NCI-H345 (cell line): Measurements from ENCODE around the gene MGAT4A.
"Not testable (repeated sequence)": the region's sequence is repeated elsewhere in the genome, so short reads cannot be mapped to it uniquely, and the experiment has no call there.

Experiments used
- DNase-seq: peaks from one replicate; lab custom pipeline; 2025; lab: John Stamatoyannopoulos, UW

Gene MGAT4A

GRCh38 chr2:98759827-98760625 is 29.1 kb upstream of the MGAT4A start:
- no peak for DNase-seq

DNA sequence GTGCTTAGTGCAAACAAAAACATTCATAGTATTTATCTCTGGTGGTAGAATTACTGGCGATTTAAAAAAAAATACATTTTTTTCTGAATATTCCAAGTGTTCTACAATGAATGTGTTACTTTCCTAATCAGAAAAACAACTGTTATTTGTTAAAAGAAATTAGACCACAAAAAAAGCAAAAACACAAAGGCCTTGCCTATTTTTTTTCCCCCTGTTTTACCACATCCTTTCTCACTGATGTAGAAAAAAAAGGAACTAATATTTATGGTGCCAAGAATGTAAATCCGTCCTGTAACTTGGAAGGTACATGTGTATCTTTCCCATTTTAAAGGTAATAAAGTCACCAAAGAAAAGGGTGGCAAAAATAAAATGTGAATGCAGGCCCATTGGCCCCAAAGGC is 28.4 kb upstream of the MGAT4A start:
- no peak for DNase-seq

DNA sequence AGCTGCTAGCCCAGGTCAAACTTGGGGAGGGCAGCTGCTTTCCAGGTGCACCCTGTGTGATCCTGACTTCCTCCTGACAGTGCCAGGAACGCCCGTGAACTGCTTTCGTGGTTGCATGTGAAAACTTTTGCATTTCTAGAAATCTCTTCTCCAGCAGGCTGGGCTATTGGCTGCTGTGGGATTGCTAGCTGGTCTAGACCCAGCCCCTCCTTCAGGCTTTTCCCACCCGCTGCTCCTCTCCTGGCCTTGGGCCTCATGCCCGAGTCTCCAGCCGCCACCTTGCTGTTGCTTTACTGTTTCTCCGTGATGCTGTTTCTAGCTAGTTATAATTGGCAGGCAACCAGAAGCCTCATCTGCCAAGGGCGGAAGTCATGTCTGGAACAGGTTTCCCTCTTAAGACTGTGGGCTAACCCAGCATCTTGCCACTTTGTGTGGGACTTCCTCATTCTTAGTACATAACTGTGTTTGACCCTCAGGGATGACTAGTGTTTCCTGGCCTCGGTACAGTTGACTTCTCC is 27.0 kb upstream of the MGAT4A start:
- no peak for DNase-seq

GRCh38 chr2:98753801-98754200 is 22.9 kb upstream of the MGAT4A start:
- no peak for DNase-seq

GRCh38 chr2:98752711-98753110 is 21.8 kb upstream of the MGAT4A start:
- not testable (repeated sequence) for DNase-seq

DNA sequence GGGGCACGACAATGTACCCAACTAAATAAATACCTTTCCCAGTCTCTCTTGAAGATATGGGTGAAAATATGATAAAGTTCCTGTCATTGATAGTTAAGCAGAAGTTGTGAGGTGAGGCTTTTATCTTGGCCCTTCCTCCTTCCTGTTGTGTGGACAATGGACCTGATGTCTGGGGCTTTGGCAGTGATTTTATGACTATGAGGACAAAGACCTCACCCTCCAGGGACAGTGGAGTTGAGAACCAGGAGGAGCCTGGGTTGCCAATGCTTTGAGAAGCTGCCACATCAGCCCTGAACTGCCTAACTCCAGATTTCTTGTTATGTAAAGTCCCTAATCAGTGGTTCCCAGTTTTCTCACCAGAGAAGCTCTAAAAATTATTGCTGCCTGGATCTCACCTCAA is 20.8 kb upstream of the MGAT4A start:
- no peak for DNase-seq

- DNase-seq, result no peak
Observed at GRCh38 chr2:98750593-98751282, 19.8 kb upstream of the MGAT4A start.

DNA sequence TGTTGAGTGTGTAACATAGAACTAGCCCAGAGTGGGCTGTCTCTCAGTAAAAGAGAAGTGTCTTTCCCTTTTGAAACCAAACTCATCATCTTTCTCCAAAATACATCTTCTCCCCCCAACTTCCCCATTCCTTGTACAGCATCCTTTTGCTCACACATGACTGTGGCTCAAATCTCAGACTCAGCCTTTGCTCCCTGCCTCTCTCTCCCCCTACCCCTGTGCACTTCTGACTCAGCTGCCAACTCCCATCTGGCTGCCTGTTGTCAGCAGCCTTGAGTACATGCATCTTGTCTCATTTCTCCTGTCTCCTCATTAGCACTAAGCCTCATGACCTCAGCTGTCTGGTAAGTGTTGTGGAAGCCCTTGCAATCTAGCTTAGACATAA is 18.1 kb upstream of the MGAT4A start:
- no peak for DNase-seq

DNA sequence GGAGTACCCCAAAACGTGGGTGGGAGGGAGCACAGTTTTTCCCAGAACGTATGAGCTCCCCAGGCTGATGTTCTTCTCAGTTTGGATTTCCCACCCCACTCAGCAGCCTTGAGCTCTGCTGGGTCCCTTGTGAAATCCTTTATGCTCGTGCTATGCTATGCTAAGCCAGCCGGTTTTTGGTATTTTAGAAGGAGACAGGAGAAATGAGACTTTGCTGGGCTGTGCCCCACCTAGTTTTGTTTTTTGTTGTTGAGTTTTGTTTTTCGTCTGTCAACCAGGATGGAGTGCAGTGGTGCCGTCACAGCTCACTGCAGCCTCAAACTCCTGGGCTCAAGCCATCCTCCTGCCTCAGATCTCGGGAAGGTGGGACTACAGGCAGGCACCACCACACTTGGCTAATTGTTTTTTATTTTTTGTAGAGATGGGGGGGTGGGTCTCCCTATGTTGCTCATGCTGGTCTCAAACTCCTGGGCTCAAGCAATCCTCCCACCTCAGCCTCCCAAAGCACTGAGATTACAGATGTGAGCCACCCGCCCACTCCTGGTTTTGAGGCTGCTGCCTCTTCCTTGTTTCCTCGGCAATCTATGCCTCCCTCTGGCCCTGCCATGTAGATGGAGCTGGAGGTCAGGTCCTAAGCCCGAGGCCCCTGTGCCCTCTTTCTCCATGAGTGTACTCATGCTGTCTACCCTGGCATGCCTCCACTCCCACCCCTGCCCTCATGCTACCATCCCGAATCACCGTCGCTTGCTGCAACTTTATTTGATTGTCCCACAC is 17.5 kb upstream of the MGAT4A start:
- no peak for DNase-seq

DNA sequence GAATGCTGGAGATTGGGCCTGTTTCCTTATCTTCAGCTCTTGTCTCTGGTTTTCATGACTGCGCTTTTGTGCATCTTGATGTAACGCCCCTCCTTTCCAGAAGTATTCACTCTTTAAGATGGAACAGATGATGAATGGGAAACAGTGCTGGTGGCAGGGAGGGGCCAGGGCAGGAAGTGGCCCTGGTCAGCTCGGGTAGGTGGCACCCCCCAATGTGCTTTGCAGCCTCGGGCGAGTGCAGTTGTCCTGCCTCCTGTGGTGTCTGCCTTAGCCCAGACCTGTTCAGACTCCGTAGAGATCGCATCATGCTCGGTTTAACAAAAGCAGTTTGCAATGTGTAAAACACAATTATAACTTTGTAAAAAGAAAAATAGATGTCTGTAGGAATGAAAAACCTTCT is 17.0 kb upstream of the MGAT4A start:
- peak; percentile 14 for DNase-seq

GRCh38 chr2:98746426-98746825 is 15.5 kb upstream of the MGAT4A start:
- no peak for DNase-seq

DNA sequence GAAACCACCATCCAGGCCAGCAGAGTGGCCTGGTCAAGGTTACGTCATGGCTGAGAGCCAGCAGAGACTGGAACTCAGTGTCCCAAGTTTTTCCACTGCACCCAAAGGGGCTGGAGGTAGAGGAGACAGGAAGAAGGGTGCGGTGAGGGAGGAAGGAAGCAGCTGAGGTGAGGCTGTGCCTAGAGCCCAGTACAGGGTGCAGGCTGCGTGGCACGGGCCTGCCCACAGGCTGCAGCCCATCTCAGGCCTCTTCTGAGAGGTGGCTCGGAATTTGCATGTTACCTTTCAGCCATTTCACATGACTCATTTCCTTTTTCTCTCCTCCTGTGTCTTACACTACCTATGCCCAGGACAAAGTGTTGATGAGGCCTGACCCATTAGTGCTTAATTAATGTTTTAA is 13.7 kb upstream of the MGAT4A start:
- DNase-seq, result no peak

DNA sequence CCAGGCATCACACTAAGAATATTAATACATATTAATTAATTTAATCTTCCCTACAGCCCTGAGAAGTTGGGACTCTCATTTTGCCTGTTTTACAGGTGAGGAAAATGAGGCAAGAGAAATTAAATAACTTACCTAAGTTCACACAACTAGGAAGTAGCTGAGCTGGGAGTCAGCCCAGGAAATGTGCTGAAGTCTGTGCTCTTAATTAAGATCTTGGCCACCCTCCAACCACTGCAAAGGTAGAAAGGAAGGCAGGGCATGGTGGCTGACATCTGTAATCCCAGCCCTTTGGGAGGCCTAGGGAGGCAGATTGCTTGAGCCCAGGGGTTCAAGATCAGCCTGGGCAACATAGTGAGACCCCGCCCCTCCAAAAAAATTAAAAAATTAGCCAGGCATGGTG is 12.9 kb upstream of the MGAT4A start:
- no peak for DNase-seq

DNA sequence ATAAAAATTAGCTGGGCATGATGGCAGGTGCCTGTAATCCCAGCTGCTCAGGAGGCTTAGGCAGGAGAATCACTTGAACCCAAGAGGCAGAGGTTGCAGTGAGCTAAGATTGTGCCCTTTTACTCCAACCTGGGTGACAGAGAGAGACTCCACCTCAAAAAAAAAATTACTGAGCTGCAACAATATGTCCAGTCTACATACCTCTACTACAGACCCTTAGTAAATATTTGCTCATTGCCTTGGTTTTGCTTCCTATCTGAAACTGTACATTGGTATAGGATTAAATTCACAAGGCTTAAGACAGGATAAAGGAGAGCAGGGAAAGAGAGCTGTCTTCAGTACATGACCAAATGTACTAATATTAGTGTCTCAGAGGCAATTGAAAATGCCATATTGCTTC is 8.1 kb upstream of the MGAT4A start:
- DNase-seq, result no peak

DNA sequence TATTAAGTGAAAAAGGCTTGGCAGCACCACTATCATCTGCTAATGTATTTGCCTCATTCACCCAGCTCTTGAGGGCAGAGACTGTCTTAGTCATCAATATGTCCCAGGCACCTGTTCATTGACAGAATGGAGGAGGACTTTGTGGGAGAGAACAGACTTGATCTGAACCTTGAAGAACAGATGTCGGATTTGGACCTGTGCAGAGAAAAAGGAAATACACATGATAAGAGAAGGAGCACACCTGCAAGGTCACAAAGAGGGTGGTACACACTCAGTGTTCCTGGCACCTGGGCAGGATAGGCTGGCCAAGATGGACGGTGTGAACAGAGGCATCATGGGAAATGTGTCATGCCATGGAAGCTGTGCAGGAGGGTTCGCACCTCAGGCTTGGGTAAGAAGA is 7.4 kb upstream of the MGAT4A start:
- DNase-seq, result no peak

GRCh38 chr2:98737848-98738247 is 6.9 kb upstream of the MGAT4A start:
- no peak for DNase-seq

GRCh38 chr2:98736464-98736889 is 5.5 kb upstream of the MGAT4A start:
- DNase-seq, result no peak

- DNase-seq, result no peak
Observed at GRCh38 chr2:98734823-98735260, 3.9 kb upstream of the MGAT4A start.

GRCh38 chr2:98734162-98734561 is 3.2 kb upstream of the MGAT4A start:
- DNase-seq, result no peak

- DNase-seq, result no peak
Observed at GRCh38 chr2:98732430-98733051, 1.6 kb upstream of the MGAT4A start.

DNA sequence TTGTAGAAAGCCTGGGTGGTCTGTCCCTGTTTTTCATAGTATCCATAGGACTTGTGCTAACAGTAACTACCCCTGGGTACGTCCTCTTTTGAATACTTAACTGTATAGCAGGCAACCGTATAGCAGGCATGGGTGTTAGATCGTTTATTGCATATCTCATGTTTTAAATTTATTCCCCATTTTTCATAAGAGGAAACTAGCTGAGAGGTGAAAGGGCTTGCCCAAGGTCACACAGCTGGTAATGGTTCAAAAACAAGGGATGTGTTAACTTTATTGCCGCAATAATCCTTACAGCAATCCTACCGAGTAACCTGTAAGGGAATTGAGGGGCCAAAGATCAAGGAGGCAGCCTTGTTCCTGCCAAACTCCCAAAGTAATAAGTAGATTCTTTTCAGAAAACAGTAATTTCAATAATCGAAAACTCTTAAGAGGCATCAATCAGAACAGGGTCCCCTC is 990 bp upstream of the MGAT4A start:
- DNase-seq, result no peak

- peak; percentile 75 for DNase-seq
Observed at GRCh38 chr2:98730707-98731040, 258 bp downstream of the MGAT4A start.
